Measurements from ENCODE around the gene SCN8A.

Gene SCN8A

DNA sequence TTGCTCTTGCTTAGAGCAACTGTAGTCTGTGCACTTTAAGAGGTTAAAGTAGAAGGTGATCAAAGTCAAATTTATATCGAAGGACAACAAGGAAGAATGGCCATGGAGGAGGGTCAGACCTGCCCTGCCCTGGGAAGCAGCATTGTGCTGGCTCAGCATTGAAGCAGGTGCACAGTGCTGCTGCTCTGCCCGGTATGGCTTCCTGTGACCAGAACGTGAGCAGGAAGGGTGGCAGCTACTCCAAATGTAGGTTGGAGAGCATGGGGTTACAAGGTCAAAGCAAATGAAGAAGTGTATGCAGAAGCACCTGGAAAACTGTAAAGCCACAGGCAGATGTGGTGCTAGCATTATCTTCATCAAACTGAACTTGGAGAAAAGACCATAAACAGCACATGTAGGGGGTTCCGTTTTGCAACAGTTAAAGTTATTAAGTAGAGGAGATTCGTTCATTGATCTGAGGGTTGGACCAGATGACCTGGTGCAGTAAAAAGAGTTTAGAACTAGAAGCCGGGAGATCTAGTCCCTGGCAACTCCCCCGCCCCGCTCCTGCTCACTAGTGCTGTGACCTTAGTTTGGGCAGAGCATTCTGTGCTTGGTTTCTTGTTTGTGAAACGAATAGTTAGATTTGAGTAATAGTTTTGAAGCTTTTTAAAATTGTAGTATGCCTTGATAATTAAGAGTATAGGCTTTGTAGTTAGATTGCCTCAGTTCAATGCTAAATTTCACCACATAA is 84.2 kb downstream of the SCN8A start:
- no peak for DNase-seq

DNA sequence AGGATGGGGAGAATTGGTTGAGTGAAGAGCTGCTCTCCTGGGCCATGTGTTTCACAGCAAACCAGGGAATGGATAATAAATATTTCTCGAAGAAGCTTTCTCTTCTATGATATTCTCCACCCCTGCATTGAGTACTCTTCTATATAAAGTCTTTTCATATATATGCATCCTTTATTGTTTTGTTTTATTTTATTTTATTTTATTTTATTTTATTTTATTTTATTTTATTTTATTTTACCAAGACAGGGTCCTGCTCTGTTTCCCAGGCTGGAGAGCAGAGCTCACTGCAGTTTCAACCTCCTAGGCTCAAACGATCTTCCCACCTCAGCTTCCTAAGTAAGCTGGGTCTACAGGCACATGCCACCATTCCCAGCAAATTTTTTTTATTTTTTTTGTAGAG is 85.8 kb downstream of the SCN8A start:
- DNase-seq: no peak

DNA sequence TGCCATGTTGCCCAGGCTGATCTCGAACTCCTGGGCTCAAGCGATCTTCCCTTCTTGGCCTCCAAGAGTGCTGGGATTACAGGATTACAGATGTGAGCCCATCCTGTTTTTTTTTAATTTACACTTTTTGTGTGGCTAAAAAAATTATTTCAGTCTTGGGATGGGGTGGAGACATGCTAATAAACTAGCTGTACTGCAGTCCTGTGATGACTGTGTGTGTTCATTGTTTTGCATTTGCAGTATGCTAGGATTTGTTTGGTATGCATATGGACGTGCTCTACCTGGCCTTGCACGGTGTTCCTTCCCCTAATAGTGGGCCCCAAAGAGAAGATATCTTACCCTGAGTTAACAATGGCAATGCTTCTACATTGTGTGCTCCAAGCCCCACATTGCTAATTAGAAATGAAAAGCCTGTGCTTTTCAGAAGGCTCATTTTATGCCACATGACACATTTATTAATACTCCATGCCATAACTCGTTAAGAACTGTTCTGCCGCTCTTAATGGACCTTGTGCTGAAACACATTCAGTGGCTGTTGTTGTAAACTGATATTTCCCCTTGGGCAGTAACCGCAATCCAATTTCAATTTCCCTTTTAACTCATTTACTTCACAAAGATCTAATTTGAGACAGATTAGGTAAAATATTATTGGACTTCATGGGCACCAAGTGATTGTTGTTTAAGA is 86.4 kb downstream of the SCN8A start:
- no peak for DNase-seq

DNA sequence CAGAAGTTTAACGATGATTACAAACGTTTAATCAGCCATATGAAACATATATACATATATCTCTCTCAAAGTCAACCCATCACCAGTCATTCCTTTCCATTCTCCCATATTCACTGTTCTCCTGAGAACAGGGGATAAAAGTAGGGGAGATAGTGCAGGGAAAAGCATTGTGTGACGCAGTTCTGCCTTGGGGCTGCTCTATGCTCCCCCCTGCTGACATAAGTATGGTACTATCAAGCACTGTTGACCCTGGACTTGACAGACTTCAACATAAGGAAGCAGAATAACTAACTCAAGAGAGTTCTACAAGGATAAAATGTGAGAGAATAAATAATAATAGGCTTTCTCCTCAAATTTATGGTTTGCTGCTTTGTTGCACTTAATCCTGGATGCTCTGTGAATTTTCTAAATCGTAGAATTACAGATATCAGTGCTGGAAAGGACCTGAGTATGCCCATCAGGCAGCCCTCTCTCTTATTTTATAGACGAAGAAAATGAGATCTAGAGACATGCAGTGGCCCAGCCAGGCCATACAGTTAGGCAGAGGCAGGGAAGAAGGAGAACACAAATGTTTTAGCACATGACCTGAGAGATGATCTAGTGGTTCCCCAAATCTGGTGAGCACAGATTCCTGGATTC is 87.2 kb downstream of the SCN8A start:
- peak; percentile 3 for DNase-seq

DNA sequence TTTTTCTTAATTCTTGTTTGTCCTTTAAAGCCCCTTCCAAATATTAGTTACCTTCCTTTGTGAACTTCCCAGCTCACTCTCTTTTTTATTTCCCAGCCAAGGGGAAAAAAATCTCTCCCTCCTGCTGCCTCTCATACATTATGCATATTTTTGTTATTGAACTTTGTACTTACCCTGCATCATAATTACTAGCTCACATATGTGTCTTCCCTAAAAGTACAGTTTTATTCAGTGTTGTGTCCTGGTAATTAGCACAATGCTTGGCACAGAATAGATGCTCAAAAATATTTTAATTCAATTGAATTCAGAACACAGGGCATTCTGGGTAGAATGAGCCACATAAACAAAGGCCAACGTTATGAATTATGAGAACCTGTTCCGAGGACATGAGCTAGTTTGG is 91.9 kb downstream of the SCN8A start:
- DNase-seq: no peak

DNA sequence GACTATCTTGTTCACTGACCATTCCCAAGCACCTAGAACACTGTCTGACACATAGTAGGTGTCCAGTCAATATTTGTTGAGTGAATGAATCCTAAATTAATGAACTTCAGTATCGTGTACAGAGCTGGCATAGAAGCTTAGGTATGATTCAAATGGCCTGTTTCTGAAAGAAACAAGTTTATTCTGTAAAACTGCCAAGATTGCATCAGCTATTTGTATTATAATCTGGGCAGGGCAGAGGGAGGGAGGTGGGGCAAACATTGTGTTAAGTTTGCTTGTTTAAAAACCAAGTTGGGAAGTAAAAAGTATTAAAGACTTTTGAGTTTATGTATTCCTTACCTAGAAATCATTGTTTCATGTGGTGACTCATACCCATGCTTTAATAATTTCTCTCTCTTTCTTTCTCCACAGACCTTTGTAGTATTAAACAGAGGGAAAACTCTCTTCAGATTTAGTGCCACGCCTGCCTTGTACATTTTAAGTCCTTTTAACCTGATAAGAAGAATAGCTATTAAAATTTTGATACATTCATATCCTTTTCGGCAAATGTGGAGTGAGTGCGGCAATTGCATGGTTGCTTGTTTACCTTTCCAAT is 92.8 kb downstream of the SCN8A start:
- DNase-seq: no peak

DNA sequence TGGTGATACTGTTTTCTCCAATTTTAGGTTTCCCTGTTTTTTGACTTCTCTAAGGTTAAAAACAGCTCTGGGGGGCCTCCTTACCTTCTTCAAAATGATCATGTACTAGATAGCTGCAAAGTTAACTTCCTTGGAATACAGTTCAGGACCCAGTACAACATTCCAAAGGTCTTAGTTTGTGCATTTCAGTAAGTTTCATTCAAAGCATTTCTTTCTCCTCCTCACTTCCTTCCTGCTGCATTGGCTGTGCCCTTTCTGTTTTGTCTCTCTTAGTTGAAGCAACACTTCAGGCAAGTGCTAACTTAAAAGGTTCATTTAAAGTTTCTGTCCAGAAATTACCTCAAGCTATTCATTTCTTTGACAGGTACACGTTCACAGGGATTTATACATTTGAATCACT is 95.7 kb downstream of the SCN8A start:
- no peak for DNase-seq

DNA sequence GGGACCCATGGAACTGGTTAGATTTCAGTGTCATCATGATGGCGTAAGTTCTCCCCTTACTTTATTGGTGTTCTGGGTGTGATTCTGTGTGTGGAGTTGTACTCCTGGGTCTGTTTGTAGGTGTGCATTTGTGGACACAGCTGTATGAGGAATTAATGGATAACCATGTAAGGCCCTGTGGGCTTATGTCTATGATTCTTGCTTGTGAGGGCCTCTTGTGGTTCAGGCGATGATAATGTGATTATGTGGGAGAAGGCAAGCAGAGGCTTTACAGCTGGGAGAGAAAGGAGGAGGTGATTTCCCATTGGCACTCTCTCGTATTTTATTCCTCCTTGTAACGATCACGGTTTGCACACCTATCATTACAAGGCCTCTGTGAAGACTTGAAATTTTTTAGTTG is 96.1 kb downstream of the SCN8A start:
- no peak for DNase-seq

DNA sequence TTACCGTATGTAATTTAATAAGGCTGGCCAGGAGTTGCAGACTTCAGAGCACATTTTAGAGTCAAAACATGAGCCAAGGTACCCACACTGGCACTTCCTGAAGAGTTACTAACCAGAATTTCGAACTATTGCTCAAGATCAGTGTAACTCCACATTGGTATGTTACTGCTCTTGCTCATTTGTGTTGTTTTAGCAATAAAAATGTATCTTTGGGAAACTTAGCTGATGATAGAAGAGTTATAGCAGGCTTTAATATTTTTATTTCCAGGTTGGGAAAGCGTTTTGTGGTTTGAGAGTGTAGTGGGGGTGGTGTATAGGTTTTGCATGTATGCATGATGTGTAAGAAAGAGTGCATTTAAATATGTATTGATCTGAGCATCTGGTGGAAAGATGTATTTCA is 96.6 kb downstream of the SCN8A start:
- DNase-seq: no peak

DNA sequence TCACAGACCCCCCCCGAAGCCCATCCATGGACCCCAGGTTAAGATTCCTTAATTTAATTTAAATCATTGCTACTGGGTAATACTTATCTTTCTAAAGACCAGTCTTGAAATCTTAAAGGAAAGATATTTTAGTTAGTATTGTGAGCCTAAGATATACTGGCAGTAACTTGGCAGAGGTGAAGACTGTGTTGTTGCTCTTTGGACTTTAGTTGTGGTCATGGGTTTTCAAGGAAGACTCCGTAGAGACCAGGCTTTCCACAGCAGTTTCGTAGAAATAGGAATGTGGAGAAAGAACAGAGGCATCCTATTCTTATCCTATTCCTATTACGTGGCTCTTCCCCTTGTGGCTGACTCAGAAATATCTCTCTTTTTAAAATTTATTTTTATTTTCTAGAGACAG is 99.0 kb downstream of the SCN8A start:
- DNase-seq: no peak

DNA sequence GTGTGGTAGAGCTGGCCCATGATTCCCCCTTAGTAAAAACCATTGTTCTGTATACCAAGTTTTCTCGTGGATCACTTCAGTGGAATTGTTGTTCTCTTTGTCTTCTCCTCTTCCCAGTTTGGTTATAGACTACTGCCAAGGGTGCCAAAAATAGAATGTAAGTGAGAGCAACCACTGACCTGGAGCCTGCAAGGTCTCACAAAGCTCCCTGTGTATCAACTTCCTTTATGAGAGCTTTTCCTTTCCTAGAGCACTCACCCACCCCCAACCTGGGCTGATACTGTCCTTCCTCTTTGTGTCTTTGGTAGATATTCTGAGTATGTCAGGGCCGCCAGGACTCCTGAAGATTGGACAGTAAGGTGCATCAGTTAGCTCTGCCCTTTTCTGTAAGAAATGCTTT is 101.0 kb downstream of the SCN8A start:
- DNase-seq: no peak

DNA sequence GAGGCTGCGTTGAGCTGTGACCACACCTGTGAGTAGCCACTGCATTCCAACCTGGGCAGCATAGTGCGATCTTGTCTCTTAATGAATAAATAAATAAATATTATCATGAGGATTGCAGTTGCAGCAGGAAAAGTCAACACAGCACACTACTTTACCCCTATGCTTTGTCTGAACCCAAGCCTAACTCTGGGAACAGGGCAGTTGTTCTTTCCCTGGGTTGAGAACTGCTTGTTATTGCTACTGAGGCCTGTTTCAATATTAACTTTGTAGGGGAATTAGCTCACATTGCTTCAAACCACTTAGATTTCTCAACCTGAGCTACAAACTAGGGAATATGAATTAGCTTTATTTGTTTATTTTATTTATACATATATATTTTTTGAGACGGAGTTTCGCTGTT is 102.5 kb downstream of the SCN8A start:
- DNase-seq: no peak

DNA sequence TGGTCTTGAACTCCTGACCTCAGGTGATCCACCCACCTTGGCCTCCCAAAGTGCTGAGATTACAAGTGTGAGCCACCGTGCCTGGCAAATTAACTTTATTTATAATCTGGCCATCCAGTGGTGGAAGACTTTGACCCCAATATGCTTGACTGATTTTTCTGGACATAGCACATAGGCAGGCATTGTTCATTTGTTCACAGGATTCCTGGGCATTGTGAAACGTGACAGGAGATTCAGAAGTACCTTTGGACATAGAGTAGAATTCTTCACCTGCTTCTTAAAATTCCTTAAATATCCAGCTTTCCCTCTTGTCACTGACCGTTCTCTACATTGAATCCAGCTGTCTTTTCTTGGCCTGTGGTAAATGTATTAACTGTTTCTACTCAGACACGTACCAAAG is 103.1 kb downstream of the SCN8A start:
- DNase-seq: no peak

DNA sequence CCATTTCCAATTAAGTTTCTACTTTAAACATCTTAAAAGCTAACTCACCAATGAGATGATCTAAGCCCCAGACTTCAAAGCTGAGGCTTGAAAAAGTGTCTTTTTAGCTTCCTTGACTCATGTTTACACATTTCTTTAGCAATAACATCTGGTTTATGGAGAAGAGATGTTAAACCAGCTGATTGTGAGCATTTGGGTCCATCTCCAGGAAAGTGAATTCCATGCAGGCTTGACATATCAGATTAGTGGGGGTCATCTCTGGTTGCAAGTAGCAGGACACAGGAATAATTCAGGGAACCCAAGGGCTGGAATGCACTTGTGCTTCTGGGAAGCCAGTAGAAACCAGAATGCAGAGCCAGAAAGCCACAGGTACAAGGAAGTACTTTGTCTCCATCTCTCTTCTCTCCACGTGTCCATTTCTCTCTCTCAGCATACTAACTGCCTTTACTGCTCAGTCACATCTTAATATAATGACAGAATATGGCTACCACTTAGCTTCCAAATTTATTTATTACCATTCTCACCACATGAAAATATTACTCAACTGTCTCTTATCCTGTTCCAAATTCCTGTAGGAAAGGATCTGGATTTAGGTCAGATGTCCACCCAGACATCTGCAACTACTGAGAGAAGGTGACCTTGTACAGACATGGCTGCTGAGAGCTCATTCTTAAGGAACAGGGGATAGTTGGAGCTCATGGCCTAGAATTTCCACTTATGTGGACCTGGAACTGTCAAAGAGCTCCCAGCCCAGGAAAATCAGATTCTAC is 104.4 kb downstream of the SCN8A start:
- DNase-seq: no peak

DNA sequence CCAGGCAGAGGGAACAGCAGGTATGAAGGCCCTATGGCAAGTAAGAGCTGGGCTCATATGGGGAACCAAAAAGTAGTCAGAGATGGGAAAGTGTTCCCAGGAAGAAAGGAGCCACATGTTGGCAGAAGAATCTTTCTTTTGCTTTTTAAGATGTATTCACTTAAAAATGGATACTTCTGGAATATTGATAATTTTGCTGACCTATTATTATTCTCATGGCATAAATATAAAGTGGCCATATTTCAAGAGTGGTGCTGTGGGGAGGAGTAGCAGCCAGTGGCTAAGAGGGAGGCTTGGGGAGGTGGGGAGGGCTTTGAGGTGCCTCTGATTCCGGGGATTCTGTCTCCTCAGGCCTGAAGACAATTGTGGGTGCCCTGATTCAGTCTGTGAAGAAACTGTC is 108.2 kb downstream of the SCN8A start:
- no peak for DNase-seq

DNA sequence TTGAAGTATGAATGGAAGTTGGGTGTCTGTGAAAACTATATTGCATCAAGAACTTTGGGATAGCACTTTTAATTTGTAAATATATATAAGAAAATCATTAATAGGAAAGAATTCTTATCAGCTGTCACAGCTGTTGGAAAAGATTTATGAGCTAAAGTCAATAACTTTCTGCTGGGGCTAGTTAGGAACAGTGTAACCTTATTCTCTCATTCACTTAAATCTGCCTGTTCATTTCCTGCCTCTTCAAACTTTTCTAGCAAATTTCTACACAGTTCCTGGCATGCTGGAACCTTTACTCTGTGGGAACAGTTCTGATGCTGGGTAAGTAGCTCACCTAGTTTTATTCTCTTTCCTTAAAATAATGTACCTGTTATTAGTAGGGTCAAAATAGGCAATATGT is 109.9 kb downstream of the SCN8A start:
- no peak for DNase-seq

DNA sequence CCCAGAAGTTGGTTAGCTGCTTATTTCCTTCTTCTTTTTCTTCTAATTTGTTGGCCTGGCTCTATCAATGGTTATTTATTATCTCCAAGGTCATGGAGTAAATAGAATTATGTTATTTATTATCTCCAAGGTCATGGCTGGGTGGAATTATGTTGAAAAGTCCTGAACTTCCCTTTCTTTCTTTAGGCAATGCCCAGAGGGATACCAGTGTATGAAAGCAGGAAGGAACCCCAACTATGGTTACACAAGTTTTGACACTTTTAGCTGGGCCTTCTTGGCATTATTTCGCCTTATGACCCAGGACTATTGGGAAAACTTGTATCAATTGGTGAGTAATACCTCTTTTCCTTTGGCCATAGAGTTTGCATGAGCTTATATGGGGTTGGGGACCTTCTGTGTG is 111.6 kb downstream of the SCN8A start:
- no peak for DNase-seq

DNA sequence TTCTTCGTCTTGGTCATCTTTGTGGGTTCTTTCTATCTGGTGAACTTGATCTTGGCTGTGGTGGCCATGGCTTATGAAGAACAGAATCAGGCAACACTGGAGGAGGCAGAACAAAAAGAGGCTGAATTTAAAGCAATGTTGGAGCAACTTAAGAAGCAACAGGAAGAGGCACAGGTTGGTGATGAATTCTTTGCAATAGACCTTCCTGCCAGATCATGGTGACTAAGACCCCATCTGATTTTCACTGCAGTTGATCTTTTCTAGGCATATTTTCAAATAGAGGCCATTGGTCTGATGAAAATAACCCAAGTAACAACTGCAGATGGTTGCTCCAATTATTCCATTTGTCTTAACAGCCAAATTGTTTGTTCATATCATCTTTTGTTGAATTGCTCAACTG is 114.4 kb downstream of the SCN8A start:
- no peak for DNase-seq

DNA sequence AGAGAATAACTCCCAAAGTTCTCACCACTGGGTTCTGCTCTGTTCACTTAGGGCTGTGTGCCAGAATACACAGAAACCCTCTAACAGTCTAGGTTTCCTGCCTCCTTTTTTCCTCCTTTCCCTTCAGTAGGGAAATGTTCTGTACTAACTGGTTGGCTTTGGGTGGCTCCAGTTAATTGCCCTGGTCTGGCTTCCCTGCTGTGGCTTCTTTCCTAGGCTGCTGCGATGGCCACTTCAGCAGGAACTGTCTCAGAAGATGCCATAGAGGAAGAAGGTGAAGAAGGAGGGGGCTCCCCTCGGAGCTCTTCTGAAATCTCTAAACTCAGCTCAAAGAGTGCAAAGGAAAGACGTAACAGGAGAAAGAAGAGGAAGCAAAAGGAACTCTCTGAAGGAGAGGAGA is 115.2 kb downstream of the SCN8A start:
- DNase-seq: no peak

DNA sequence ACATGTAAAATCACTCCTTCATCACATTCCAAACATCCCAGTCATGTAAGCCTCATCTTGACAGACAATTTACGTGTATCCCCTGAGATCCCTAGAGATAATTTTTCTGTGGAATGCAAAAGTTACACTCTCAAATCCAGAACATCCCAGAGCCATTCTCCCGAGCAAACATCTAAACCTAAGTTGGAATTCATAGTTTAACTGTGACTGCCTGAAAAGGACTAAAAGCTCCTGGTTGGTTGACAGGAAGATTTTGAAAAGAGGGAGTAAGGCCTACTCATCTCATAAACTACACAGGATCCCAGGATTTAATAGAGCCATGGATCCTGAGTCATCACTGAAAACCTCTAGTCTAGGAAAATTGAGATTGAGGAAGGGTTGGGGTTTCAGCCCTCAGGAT is 123.6 kb downstream of the SCN8A start:
- no peak for DNase-seq

DNA sequence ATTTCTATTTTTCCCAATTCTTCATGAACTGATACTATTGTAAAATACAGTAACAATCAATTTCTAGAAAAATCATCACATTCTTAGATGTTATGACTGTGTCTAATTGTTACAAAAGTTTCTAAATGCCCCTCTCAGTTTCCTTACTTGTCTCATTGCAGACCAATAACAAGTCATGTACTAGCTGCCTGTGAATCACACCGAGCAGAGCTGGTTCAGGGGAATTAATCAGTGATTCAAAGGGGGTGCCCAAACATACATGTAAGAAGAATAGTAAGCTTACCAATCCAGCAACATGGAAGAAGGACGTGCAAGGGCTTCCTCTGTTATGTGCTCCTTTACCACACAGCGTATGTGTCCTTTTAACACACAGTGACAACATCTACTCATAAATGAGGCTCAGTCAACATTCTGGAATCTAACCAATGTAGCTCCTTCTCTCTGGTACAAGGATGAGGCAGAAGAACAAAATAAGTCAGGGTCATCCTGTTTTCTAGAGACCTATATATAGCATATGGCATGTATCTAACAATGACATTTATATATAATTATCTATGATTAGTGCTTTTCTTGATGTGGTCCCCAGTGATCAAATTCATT is 126.4 kb downstream of the SCN8A start:
- no peak for DNase-seq

DNA sequence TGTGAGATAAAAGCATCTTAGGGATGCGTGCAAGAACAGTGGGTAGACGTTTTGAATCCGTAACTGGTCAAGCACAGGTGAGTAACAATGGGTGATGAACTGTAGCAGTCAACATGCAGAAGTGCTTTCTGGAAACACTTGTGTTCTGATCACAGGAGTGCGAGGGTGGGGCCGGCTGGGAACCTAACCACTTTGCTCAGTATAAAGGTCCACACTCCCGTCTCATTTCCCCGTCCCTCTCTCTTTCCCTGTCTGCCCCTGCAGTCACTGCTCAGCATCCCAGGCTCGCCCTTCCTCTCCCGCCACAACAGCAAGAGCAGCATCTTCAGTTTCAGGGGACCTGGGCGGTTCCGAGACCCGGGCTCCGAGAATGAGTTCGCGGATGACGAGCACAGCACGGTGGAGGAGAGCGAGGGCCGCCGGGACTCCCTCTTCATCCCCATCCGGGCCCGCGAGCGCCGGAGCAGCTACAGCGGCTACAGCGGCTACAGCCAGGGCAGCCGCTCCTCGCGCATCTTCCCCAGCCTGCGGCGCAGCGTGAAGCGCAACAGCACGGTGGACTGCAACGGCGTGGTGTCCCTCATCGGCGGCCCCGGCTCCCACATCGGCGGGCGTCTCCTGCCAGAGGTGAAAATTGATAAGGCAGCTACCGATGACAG is 130.4 kb downstream of the SCN8A start:
- peak; percentile 25 for DNase-seq

All from activated naive CD4-positive, alpha-beta T cell treated with Interleukin-2 at 50 U/mL for 16 hours (primary cell).